PC-9 (cell line): ENCODE measurements around the gene NAA20.

Experiments
- CTCF ChIP-seq: fragments of 200-600 bp; sonication (generic); conservative IDR thresholded peaks from 2 replicates; pipeline ENCODE4 v1.6.1; 2017; ENCODE audit warnings: mixed run types, antibody characterized with exemption, mild to moderate bottlenecking, moderate library complexity
- EZH2 ChIP-seq: fragments of 200-600 bp; sonication (generic); IDR thresholded peaks from 2 replicates; pipeline ENCODE4 v1.8.0; 2017; ENCODE audit warnings: antibody characterized with exemption, low read depth

GRCh38 chr20:20073801-20074371 lies 56.7 kb downstream of the NAA20 start:
- TF ChIP-seq CTCF (no peak), EZH2 (no peak)
